OCI-M2 (cell line): ENCODE data around the gene TRAF3IP1.

Experiments
- DNase-seq: peaks from one replicate; lab custom pipeline; 2025; ENCODE audit not compliant: unreplicated experiment; lab: John Stamatoyannopoulos, UW

The TRAF3IP1 gene

DNA sequence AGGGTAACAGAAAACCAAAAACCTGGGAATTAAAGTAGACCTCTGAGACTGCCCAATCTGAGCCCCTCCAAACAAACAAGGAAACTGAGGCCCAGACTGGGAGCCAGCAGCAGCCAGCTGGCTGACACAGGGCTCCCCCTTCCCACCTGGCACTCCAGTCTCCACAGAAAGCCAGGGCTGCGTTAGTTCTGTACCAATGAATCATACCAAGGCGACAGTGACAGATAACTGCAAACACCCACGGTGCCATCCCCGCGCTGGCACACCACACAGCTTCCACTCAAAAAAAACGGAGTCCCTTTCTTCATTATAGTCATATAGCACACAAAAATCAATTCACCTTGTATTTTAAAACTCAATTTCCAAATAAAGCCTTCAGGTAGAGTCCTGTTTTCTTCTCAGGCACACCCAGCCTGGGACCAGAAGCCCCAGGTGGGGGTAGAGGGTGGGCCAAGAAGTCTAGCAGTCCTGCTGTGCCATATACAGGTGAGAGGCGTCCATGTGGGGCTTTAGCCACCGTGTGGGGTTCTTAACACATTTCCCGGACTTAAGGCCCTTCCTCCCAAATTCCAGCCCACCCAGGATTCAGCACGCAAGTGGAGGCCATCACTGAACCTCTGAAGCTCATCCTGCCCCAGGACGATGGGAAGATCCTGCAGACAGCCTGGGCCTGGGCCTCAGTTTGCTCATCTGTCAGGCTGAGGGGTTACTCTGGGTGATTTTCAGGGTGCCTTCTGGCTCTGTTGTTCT lies 33.2 kb upstream of the TRAF3IP1 start:
- no peak for DNase-seq

- DNase-seq = peak; percentile 5
These were observed 32.3 kb upstream of the TRAF3IP1 start, which contains the start of gene PER2 for GRCh38 chr2:238287737-238288649. Gene PER2 (minus strand): TSS chr2:238288610. CDS start chr2:238277936, 10,674 bp downstream.

- DNase-seq = peak; percentile 47
These were observed 31.4 kb upstream of the TRAF3IP1 start for GRCh38 chr2:238288650-238289573.

DNA sequence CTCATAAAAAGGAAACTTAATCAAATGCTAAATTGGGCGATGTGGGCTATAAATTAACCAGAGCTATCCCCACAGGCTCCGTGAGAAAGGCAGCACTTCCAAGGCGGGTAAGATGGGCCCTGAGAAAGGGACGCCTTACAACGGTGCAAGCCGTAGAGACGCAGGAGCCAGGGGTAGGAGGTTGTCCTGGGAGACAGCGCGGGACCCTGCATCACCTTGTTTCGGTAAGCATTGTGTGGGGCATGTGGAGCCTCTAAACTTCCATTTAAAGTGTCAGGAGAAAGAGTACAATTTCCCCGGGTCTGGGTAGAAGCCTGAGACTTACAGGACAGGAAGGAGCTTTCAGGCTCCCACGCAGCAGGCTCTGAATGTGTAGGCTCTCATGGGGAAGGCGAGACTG lies 30.7 kb upstream of the TRAF3IP1 start:
- no peak for DNase-seq

DNA sequence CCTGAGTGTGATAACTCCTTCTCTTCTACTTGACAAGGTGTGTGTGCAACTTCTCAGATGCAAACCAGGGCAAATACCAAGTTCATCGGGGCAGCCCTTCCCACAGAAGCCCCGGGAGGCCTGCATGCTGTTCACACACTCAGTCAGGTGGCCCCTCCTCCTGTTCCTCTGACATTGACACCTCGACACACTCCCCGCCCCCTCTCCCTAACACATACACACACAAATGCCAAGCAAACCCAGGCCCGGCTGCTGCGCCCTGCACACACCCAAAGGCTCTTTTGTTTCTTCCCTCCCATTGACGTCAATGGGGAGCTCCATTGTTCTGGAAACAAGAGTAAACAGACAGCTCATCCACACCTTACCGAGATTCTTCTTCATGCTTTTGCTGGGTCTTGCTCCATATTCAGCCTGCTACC lies 30.2 kb upstream of the TRAF3IP1 start:
- DNase-seq = no peak

- no peak for DNase-seq
These were observed 29.4 kb upstream of the TRAF3IP1 start for GRCh38 chr2:238290715-238291549.

- no peak for DNase-seq
These were observed 28.6 kb upstream of the TRAF3IP1 start for GRCh38 chr2:238291550-238292281.

DNA sequence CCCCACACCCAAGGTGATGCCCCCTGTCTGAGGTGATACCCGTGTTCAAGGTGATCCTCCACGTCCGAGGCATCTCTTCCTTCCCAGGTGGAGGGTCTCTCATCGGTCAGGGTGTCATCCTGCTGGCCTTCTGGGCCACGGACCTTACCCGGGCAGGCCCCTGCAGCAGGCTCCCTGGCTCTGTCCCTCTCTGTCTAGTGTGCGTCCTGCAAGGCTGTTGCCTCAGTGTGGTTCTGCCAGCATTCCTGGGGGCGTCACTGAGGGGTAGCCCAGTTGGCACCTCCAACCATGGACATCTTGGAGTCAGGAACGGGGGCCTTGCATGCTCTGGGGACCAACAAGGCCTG lies 26.3 kb upstream of the TRAF3IP1 start:
- no peak for DNase-seq

DNA sequence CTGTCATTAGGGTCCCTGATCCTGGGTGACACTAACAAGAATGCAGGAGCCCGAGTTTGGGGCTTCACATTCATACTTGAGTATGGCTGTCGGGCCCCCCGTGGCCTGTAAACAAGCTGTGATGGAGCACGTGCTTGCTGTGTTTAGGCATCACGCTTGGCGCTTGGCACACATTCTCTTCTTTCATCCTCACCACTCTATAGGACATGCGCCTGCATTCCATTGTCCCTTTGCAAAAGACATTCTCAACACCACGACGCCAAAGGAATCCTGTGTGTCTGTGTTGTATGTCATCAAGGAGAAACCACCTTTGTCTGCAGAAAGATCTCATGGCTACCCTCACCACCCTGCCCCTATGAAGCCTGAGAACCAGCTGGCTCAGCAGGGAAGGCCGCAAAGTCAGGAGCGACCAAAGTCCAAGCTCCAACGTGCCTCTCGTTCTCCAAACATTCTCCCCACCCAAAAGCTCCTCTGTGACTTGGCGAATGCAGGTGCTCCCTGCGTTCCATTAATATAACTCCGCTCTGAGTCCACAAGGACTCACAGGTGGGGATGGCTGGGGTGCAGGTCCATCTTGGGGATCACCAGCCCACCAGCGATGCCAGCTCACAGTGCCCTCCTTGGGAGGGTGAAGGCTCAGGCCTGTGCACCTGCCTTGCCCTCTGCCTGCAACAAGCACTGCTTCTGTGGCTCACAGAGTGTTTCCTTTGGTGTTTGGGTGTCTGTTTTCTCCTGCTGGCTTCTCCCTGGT lies 25.8 kb upstream of the TRAF3IP1 start:
- no peak for DNase-seq

GRCh38 chr2:238295144-238296112 lies 24.9 kb upstream of the TRAF3IP1 start:
- DNase-seq = no peak

GRCh38 chr2:238296638-238297457 lies 23.5 kb upstream of the TRAF3IP1 start:
- DNase-seq = no peak

GRCh38 chr2:238299803-238300202 lies 20.5 kb upstream of the TRAF3IP1 start:
- DNase-seq = no peak

DNA sequence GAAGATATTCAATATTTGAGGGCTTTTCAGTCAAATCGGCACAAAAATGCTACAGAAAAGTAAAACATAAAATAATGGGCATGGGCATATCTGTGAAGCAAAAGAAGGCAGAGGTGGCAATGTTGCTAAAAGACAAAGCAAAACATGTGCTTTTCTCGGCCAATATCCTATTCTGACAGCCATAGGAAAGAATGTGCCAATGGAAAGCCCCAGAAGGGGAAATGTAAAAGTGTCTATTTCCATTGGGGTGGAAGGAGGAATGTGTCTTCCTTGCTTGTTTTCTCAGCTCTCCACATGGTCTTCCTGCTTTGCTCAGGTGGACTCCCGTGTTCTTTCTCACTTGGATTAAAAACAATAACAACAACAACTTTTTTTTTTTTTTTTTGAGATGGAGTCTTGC lies 18.2 kb upstream of the TRAF3IP1 start:
- no peak for DNase-seq

- DNase-seq = no peak
These were observed 17.6 kb upstream of the TRAF3IP1 start for GRCh38 chr2:238302751-238303150.

- DNase-seq = no peak
These were observed 16.2 kb upstream of the TRAF3IP1 start for GRCh38 chr2:238304116-238304515.

GRCh38 chr2:238305092-238305862 lies 15.0 kb upstream of the TRAF3IP1 start:
- no peak for DNase-seq
